Erythroblast (primary cell): Measurements from ENCODE around the gene TRMT2B.
A peak's percentile ranks its signal among the peaks of the same experiment; 100 is the strongest.
"Not testable (repeated sequence)": the region's sequence is repeated elsewhere in the genome, so short reads cannot be mapped to it uniquely, and the experiment has no call there.

ENCODE experiments used
- DNase-seq, 2 experiments: peaks; one replicate each; lab custom pipeline; 2025; lab: John Stamatoyannopoulos, UW
- GATA1 ChIP-seq: IDR thresholded peaks from 2 replicates; pipeline ENCODE4 v1.6.1; 2011; ENCODE audit warnings: low read depth, mild to moderate bottlenecking, control low read depth, low read length, moderate library complexity
- POLR2A ChIP-seq: IDR thresholded peaks from 2 replicates; pipeline ENCODE4 v1.6.1; 2011; ENCODE audit warnings: mild to moderate bottlenecking, low read length

Gene TRMT2B

DNA sequence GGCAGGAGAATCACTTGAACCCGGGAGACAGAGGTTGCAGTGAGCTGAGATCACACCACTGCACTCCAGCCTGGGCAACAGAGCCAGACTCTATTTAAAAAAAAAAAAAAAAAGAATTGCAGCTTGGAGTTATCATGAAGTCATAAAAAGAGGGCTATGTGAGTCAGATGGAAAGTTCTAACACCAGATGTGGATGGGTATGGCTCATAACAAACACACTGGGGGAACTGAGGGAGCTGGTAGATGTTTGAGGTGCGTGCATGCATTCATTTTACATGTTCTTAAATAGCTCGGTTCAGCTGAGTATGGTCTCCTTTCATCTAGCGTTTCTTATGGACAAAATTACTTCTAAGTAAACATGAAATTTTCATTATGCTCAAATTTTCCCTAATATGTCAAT, 11.7 kb downstream of the TRMT2B start:
- DNase-seq, result no peak
- TF ChIP-seq POLR2A (no peak), GATA1 (no peak)

DNA sequence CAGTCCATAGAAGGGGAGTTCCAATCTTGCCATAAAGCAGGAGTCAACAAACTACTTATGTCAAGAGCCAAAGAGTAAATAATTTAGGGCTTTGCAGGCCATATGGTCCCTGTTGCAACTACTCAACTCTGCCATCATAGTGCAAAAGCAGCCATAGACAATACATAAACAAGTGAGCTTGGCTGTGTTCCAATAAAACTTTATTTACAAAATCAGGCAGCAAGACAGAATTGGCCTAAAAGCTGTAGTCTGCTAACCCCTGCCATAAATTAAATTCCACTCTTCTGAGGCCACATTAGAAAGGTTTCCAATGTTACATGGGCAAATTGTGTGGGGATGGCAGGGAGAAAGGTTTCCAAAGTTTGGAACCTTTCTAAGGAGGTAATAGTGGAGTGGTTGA, 14.7 kb downstream of the TRMT2B start:
- no peak for DNase-seq
- TF ChIP-seq POLR2A, result no peak
- TF ChIP-seq GATA1, result no peak

DNA sequence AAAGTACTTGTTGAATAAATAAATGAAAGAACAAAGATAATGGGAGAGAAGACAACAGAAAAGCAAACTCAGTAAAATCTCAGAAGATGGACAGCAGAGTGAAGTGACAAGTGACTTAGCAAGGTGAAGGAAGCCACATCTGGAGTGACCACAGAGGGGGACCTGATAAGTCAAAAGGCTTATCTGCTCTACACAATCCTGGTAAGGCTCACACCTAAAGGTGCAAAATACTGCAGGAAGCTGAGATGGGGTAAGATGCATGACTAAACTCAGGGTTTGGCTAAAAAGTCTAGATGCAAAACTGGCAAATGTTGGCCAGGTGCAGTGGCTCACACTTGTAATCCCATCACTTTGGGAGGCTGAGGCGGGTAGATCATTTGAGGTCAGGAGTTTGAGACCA, 22.2 kb downstream of the TRMT2B start:
- no peak for TF ChIP-seq GATA1
- no peak for TF ChIP-seq POLR2A
- no peak for DNase-seq

DNA sequence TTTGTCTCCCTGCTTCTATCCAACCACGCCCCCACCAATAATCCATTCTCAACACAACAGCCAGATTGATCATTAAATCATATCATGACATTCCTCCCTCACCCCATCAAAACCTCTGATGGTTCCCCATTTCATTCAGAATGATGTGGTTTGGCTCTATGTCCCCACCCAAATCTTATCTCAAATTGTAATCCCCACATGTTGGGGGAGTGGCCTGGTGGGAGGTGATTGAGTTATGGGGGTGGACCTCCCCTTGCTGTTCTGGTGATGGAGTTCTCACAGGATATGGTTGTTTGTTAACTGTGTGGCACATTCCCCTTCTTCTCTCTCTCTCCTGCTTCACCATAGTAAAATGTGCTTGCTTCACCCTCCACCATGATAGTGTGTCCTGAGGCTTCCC, 23.3 kb downstream of the TRMT2B start:
- peak; percentile 50 to 71 for DNase-seq
- TF ChIP-seq GATA1 (no peak), POLR2A (no peak)

DNA sequence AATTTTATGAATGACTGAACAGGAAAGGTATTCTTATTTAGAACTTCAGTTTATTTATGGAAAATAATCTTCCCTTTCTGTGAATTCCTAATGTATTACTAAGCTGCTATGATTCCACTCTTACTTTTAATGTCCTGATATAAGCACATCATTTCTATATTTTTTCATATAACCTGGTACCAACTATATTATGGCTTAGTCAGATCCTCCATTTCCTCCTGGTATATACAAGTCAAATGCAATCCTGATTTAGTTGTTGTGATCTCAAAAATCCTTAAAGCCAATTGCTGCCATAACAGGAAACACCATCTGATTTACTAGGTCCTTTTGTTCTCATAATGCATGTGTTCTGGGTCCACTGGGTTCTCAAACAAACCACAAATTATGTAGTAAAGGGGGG, 26.8 kb downstream of the TRMT2B start:
- DNase-seq, result no peak

DNA sequence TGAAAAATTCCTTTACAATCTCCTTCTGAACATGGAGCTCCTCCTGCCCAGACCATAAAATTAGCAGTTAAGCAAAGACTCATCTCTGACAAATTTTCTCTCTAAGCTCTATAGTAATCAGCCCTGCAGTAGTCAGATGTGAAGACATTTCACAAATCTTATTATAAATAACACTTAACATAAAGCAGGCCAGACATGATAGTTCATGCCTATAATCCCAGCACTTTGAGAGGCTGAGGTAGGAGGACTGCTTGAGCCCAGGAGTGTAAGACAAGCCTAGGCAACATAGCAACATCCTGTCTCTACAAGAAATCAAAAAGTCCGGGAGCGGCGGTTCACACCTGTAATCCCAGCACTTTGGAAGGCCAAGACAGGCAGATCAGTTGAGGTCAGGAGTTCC, 29.9 kb downstream of the TRMT2B start:
- no peak for DNase-seq
- TF ChIP-seq POLR2A (no peak), GATA1 (no peak)

More for the DNA sequence above, 26.8 kb downstream of the TRMT2B start:
- TF ChIP-seq POLR2A, result no peak
- no peak for TF ChIP-seq GATA1

DNA sequence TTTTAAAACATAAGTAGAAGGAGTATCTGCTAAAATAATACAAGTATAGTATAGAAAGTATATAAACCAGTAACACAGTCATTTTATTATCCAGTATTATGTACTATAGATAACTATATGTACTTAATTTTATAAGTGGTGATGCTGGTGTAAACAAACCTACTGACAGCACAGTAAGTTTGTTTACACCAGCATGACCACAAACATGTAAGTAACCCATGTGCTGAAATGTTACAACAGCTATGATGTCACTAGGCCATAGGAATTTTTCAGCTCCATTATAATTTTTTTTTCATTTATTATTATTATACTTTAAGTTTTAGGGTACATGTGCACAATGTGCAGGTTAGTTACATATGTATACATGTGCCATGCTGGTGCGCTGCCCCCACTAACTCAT, 39.9 kb downstream of the TRMT2B start:
- not testable (repeated sequence) for DNase-seq

DNA sequence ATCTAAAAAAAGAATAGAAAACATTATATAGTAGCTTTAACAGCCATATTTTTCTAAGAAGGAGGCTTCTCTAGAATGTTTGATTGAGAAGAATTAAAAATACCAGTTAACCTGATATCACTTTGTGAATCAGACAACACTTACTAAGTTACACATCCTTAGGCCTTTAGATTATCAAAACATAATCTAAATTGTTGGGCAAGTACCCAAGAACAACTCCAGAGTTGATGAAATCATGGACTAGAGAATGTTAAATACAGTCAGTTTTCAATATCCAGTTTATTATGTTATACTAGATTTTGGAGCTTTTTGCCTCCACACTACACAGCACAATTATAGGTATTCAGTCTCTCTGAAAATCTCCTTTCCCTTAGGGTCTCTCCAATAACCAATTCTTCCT, 42.8 kb downstream of the TRMT2B start:
- TF ChIP-seq POLR2A, result no peak
- no peak for TF ChIP-seq GATA1
- no peak for DNase-seq

DNA sequence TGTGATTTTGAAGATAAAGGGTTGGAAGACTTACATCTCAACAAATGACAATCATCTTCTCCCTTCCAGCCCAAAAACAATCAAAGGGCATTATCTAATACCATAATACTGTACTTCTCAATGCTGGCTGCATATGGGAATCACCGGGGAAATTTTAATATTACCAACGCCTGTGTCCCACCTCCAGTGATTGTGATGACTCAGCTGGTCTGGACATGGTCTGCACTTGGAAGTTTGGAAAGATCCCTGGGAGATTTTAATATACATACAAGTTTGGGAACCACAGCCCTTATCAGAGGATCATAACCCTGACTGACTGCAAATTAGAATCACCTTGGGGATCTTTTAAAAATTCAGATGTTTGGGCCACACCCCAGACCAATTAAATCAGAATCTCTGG, 52.5 kb downstream of the TRMT2B start:
- no peak for DNase-seq
- TF ChIP-seq GATA1, result no peak
- TF ChIP-seq POLR2A, result no peak

DNA sequence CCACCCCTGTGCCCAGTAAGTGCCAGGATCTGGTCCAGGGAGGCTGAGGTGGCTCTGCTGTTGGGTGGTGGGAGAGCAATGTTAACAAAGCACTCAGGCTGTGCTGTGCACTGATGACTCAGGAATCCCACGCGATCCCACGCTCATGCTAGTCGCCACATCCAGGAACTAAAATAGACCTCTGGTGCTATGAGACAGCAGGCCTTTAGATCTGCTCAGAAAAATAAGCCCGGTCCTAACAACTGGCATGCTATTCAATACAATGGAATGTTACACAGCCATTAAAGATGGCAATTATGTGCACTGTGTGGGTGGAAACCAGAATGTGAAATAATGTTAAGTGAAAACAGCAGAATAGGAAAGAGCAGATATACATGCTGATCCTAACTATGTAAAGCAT, 56.4 kb downstream of the TRMT2B start:
- TF ChIP-seq GATA1, result no peak
- no peak for TF ChIP-seq POLR2A
- no peak for DNase-seq

DNA sequence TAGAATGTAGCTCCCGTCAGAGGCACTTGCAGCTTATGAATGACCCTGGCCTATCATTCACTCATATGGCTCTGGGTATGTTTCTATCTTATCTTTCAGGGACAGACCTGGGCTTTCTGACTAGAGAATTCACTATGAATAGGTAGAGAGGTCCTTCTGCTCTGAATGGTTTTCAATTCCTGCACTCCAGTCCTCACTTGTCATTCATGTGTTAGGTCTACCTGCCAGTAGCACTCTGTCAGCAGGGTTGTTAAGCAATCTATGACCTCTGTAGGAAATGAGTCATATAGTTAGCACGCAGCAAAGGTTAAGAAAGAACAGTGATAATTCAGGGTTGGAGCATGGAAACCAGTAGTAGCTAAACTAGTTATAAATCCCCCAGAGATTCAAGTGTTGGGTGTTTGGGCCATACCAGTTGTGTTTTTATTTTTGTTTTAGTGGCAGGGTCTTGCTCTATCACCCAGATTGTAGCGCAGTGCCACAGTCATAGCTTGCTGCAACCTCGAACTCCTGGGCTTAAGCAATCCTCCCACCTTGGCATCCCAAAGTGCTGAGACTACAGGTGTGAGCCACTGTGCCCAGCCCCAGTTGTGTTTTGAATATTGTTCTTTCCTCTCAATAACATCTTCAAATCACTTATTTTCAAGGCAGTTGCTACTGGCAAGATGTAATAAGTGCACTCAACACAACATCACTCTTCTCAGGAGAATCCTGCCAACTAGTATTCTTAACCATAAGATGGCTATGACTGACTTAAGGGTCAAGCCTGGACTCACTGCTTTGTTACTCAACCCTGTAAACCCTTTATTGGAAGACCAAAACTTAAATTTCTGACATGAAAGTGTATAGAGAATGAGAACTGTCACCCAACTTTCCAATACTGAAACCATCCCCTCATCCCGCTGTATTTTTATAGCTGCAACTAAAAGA, 57.3 kb downstream of the TRMT2B start:
- DNase-seq, result peak; percentile 47 to 75
- TF ChIP-seq GATA1 (no peak), POLR2A (no peak)

DNA sequence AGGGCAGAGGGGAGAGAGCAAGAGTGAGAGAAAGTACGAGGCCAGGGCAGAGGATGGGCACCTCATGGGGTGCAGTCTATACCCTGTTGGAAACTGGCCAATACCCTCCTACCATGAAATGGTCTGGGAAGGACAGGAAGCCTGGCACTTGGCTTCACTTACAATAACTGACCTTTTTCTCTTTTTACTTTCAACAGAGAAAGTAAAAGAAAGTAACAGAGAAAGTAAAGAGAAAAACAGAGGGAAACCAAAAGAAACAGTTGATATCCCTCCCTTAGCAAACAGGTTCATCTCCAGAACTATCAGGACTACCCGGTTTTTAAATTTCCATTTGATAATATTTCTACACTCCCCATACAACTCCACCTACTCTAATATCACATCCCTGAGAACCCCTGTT, 61.8 kb downstream of the TRMT2B start:
- TF ChIP-seq POLR2A (no peak), GATA1 (no peak)

DNA sequence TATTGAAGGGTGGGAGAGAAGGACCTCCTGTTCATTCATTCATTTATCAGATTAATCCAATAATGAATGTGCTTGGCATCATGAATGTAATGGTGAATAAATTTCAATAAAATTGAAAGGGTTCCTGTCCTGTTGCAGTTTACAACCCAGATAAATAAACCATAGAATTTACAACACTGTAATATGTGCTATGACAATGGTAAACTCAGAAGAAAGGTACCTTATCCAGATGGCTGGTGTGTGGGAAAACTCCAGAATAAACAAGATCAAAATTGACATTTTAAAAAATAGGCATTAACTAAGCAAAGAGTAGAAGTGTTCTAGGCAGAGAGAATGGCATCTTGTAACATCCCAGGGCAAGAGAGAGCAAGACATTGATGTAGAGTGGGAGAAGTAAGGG, 67.1 kb downstream of the TRMT2B start:
- no peak for DNase-seq
- no peak for TF ChIP-seq GATA1
- TF ChIP-seq POLR2A, result no peak

More for the DNA sequence above, 61.8 kb downstream of the TRMT2B start:
- no peak for DNase-seq

DNA sequence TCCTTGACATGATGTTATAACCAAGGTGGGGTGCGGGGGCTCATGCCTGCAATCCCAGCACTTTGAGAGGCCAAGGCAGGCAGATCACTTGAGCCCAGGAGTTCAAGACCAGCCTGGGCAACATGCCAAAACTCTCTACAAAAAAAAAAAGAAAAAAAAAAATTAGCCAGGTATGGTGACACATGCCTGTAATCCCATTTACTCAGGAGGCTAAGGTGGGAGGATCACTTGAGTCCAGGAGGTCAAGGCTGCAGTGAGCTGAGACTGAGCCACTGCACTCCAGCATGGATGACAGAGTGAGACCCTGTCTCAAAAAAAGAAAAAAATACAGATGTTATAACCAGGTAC, 70.4 kb downstream of the TRMT2B start:
- not testable (repeated sequence) for DNase-seq

DNA sequence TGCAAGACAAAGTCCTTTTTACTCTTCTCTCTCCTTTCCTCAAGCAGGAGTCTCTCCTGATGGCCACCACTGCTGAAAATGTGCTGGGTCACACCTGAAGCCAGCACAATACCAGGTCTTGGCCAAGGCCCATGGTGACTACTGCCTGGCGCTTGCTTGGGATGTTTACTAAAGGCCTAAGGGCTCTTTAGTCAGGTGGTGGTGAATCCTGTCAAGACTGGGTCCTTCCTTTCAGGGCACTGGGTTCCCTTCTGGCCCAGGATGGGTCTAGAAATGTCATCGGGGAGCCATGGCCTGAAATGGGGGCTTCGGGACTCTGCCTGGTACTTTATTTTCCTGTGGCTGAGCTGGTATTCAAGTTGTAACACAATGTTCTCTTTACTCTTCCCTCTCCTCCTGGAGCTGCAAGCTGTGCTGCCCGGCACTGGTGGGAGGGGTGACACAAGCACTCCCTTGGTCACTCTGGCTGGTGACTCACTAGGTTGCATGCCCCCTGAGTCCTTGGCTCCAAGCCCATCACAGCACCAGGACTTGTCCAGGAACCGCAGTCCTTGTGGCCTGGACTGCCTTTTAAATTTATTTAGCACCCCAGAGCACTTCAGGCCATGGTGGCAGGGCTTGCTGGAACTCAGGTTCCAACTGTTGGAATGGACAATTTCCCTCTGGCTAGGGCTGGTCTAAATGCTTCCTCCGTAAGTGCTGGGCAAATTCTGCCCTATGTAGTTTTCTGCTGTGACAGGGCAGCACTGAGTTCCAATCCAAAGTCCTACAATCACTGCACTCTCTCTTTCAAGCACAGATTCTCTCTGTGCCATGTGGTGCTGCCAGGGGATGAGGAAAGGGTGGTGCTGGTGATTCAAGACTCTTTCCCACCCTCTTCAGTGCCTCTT, 71.1 kb downstream of the TRMT2B start:
- DNase-seq, result no peak
- TF ChIP-seq GATA1 (no peak), POLR2A (no peak)
